H1 (cell line): ENCODE measurements around the gene MRPS30. TPM values are rescaled to one million over a fixed set of nuclear protein-coding genes. Genes with fewer than 3 reads are reported as not detected.

Experiments
- CTCF ChIA-PET: fragments of 300-600 bp; sonication (Branson Sonifier 250); formaldehyde crosslinking; loops from one replicate; lab custom pipeline; 2021; ENCODE audit not compliant: partially characterized antibody; lab: Charles Lee
- POLR2A ChIA-PET: fragments of 300-600 bp; sonication (Branson Sonifier 250); formaldehyde crosslinking; loops from one replicate; lab custom pipeline; 2021; ENCODE audit warnings: inconsistent platforms; ENCODE audit not compliant: partially characterized antibody; lab: Charles Lee
- DNase-seq, 2 experiments: peaks; one replicate each; pipeline versions ENCODE4 v3.0.0 to v3.0.0-alpha.2; 2010 to 2022; ENCODE audit warnings: low spot score in 2 of 2, low read depth in 1 of 2, mixed read lengths in 1 of 2
- FAIRE-seq: peaks from 2 replicates; lab custom pipeline; 2011; peaks lifted over from hg19 to GRCh38; lab: Jason Lieb, UNC
- H2AFZ ChIP-seq: 2 replicates; pipeline ENCODE4 v1.8.1; 2012; ENCODE audit warnings: low read length, inconsistent platforms
- H2AK5ac ChIP-seq: 2 replicates; pipeline ENCODE4 v1.6.1; 2013; ENCODE audit warnings: low read depth, low read length
- H2BK120ac ChIP-seq: replicated peaks from 2 replicates; pipeline ENCODE3; 2013; ENCODE audit warnings: low read depth, low read length, inconsistent platforms
- H2BK12ac ChIP-seq: 2 replicates; pipeline ENCODE4 v1.6.1; 2013; ENCODE audit warnings: low read depth, low read length
- H2BK15ac ChIP-seq: 2 replicates; pipeline ENCODE4 v1.6.1; 2013; ENCODE audit warnings: low read length
- H2BK20ac ChIP-seq: 2 replicates; pipeline ENCODE4 v1.6.1; 2013; ENCODE audit warnings: low read length
- H2BK5ac ChIP-seq: 2 replicates; pipeline ENCODE4 v1.6.1; 2013; ENCODE audit warnings: low read depth, low read length
- H3K14ac ChIP-seq: 2 replicates; pipeline ENCODE4 v1.6.1; 2013; ENCODE audit warnings: inconsistent platforms; ENCODE audit not compliant: insufficient read length
- H3K18ac ChIP-seq: 2 replicates; pipeline ENCODE4 v1.6.1; 2013; ENCODE audit warnings: low read length; ENCODE audit errors: extremely low read depth
- H3K23ac ChIP-seq: 2 replicates; pipeline ENCODE4 v1.6.1; 2013; ENCODE audit warnings: inconsistent platforms; ENCODE audit not compliant: insufficient read length
- H3K23me2 ChIP-seq: 2 replicates; pipeline ENCODE4 v1.6.1; 2013; ENCODE audit warnings: low read depth, low read length
- H3K27ac ChIP-seq: 2 replicates; pipeline ENCODE4 v1.6.1; 2011; ENCODE audit warnings: low read depth, low read length, inconsistent platforms
- H3K27me3 ChIP-seq, 4 experiments: replicated peaks in 1 of 4; 1 replicate in 1 of 4; 2 replicates in 3 of 4; pipeline versions ENCODE4 v1.6.1 to v1.8.1; 2011 to 2013; ENCODE audit warnings: low read length in 3 of 4, mild to moderate bottlenecking in 3 of 4, inconsistent platforms in 2 of 4, mixed read lengths in 2 of 4, moderate library complexity in 1 of 4; ENCODE audit not compliant: control insufficient read depth in 3 of 4, insufficient read depth in 3 of 4; ENCODE audit errors: extremely low read depth in 1 of 4
- H3K36me3 ChIP-seq, 4 experiments: 2 replicates each; pipeline versions ENCODE4 v1.6.1 to v1.8.1; 2011 to 2013; ENCODE audit warnings: mild to moderate bottlenecking in 4 of 4, low read length in 3 of 4, moderate library complexity in 2 of 4, control low read depth in 1 of 4, inconsistent platforms in 1 of 4; ENCODE audit not compliant: insufficient read depth in 4 of 4, control insufficient read depth in 2 of 4
- H3K4ac ChIP-seq: replicated peaks from 2 replicates; pipeline ENCODE3; 2013; ENCODE audit warnings: low read length, low read depth, mixed read lengths, inconsistent platforms; ENCODE audit not compliant: insufficient read length
- H3K4me1 ChIP-seq, 4 experiments: replicated peaks in 1 of 4; 1 replicate in 1 of 4; 2 replicates in 3 of 4; pipeline versions ENCODE4 v1.6.1 to v1.8.1; 2011 to 2013; ENCODE audit warnings: low read length in 3 of 4, inconsistent platforms in 2 of 4, mixed read lengths in 1 of 4; ENCODE audit not compliant: insufficient read depth in 4 of 4, control insufficient read depth in 3 of 4
- H3K4me2 ChIP-seq, 2 experiments: 2 replicates each; pipeline versions ENCODE4 v1.6.1 to v1.8.1; 2011 to 2013; ENCODE audit warnings: low read depth in 2 of 2, low read length in 2 of 2, control low read depth in 1 of 2, inconsistent platforms in 1 of 2, mild to moderate bottlenecking in 1 of 2; ENCODE audit not compliant: insufficient read depth in 1 of 2
- H3K4me3 ChIP-seq, 4 experiments: fragments of 200-600, 300-600 bp in 1 of 4; sonication (generic), shearing (Covaris generic), sonication (Bioruptor Twin) in 1 of 4; 2 replicates each; pipeline versions ENCODE4 v1.5.1 to v1.8.1; 2011 to 2016; ENCODE audit warnings: low read length in 4 of 4, low read depth in 3 of 4, control low read depth in 2 of 4, inconsistent platforms in 2 of 4, mild to moderate bottlenecking in 2 of 4, mixed read lengths in 1 of 4, moderate library complexity in 1 of 4; ENCODE audit not compliant: insufficient read depth in 2 of 4; ENCODE audit errors: extremely low read depth in 1 of 4
- H3K56ac ChIP-seq: replicated peaks from 2 replicates; pipeline ENCODE3; 2013; ENCODE audit warnings: low read depth, mild to moderate bottlenecking, mixed read lengths, low read length, inconsistent platforms; ENCODE audit not compliant: insufficient read length
- H3K79me1 ChIP-seq: 2 replicates; pipeline ENCODE4 v1.6.1; 2013; ENCODE audit warnings: low read depth, low read length, control low read depth
- H3K79me2 ChIP-seq, 2 experiments: 2 replicates each; pipeline versions ENCODE4 v1.6.1 to v1.8.1; 2012 to 2013; ENCODE audit warnings: low read length in 2 of 2, mild to moderate bottlenecking in 2 of 2, inconsistent platforms in 1 of 2; ENCODE audit not compliant: insufficient read depth in 2 of 2, control insufficient read depth in 1 of 2
- H3K9ac ChIP-seq, 4 experiments: replicated peaks in 1 of 4; 1 replicate in 1 of 4; 2 replicates in 3 of 4; pipeline versions ENCODE4 v1.6.1 to v1.8.1; 2011 to 2013; ENCODE audit warnings: low read depth in 3 of 4, low read length in 3 of 4, control low read depth in 2 of 4, mild to moderate bottlenecking in 2 of 4, moderate library complexity in 2 of 4, inconsistent platforms in 1 of 4; ENCODE audit errors: extremely low read depth in 1 of 4
- H3K9me3 ChIP-seq, 2 experiments: 2 replicates each; pipeline versions ENCODE4 v1.6.1 to v1.8.1; 2012 to 2013; ENCODE audit warnings: mild to moderate bottlenecking in 2 of 2, moderate library complexity in 2 of 2, control low read depth in 1 of 2, inconsistent platforms in 1 of 2, low read depth in 1 of 2, low read length in 1 of 2, mixed read lengths in 1 of 2; ENCODE audit not compliant: insufficient read depth in 2 of 2
- H4K20me1 ChIP-seq, 2 experiments: replicated peaks in 1 of 2; 2 replicates each; pipeline versions ENCODE3 to v1.8.1; 2011 to 2013; ENCODE audit warnings: inconsistent platforms in 2 of 2, low read length in 2 of 2, mild to moderate bottlenecking in 1 of 2; ENCODE audit not compliant: insufficient read depth in 2 of 2, control insufficient read depth in 1 of 2
- H4K5ac ChIP-seq: 2 replicates; pipeline ENCODE4 v1.6.1; 2013; ENCODE audit warnings: low read length, low read depth, mixed read lengths, inconsistent platforms; ENCODE audit not compliant: insufficient read length
- H4K8ac ChIP-seq: 2 replicates; pipeline ENCODE4 v1.8.0; 2013; ENCODE audit warnings: mild to moderate bottlenecking, moderate library complexity, low read length, inconsistent platforms; ENCODE audit not compliant: insufficient read depth; ENCODE audit errors: extremely low read depth
- H4K91ac ChIP-seq: replicated peaks from 2 replicates; pipeline ENCODE3; 2013; ENCODE audit warnings: low read length, mixed read lengths, inconsistent platforms; ENCODE audit not compliant: insufficient read length
- EGR1 ChIP-seq: IDR thresholded peaks from 2 replicates; pipeline ENCODE4 v1.6.1; 2011; ENCODE audit warnings: low read depth, low read length, borderline replicate concordance
- GTF2F1 ChIP-seq: IDR thresholded peaks from 2 replicates; pipeline ENCODE4 v1.6.1; 2012; ENCODE audit warnings: low read depth, low read length, improper control_type of control experiment, borderline replicate concordance
- RAD21 ChIP-seq, 2 experiments: IDR thresholded peaks in 1 of 2; conservative IDR thresholded peaks in 1 of 2; 2 replicates each; pipeline ENCODE4 v1.6.1; 2011; ENCODE audit warnings: low read depth in 2 of 2, low read length in 2 of 2, improper control_type of control experiment in 1 of 2, inconsistent platforms in 1 of 2, mild to moderate bottlenecking in 1 of 2, moderate library complexity in 1 of 2
- RXRA ChIP-seq: IDR thresholded peaks from 2 replicates; pipeline ENCODE4 v1.6.1; 2011; ENCODE audit warnings: low read depth, mild to moderate bottlenecking, low read length, moderate library complexity; ENCODE audit not compliant: insufficient read depth
- TEAD4 ChIP-seq: IDR thresholded peaks from 2 replicates; pipeline ENCODE4 v1.6.1; 2012; ENCODE audit warnings: low read depth, low read length, inconsistent platforms, mixed read lengths
- USF2 ChIP-seq: IDR thresholded peaks from 2 replicates; pipeline ENCODE4 v1.6.1; 2011; ENCODE audit warnings: low read length, improper control_type of control experiment
- WGBS, 2 experiments: shearing (Covaris generic) in 1 of 2; methylation state at CpG; one replicate each; pipeline versions ENCODE4 v1.1.6 to v1.1.7; 2013 to 2015; ENCODE audit warnings: low lambda C conversion rate in 2 of 2, mixed read lengths in 2 of 2, inconsistent platforms in 1 of 2, low coverage in 1 of 2, missing lambda C conversion rate in 1 of 2; ENCODE audit not compliant: insufficient replicate concordance in 2 of 2, insufficient coverage in 1 of 2, insufficient read length in 1 of 2; ENCODE audit errors: extremely low coverage in 1 of 2, missing lambda C conversion rate in 1 of 2; 5-methylcytosine and 5-hydroxymethylcytosine counted together
- polyA plus RNA-seq, 7 experiments: library from polyadenylated mRNA; depleted of rRNA in 3 of 7; stranded (reverse) in 5 of 7; unstranded in 2 of 7; fragments of >200 nt in 5 of 7; fragments of 200-250 nt in 2 of 7; gene quantifications; 1 replicate in 5 of 7; 2 replicates in 1 of 7; 4 replicates in 1 of 7; pipeline versions ENCODE4 v1.2.1 to v1.2.3, GENCODE V29; 2011 to 2013; ENCODE audit warnings: missing spikeins in 2 of 7, mixed read lengths in 2 of 7
- total RNA-seq: library from RNA; stranded (reverse); fragmentation: NEBNext Ultra II Directional; extraction: Animal tissue kit (Norgen Biotek cat#: 25700); gene quantifications from 2 replicates; pipeline ENCODE4 v1.2.1, GENCODE V29; 2021

MRPS30 gene
- total and polyA plus RNA-seq, 2 of the 8 experiments (the other 6 are each of a cell fraction or from before 2014, with no cell fraction given): 61.9 to 85.2 TPM

GRCh38 chr5:44797841-44798240 is 10.9 kb upstream of the MRPS30 start:
- Histone ChIP-seq H4K20me1 (no peaks in the 10 kb centered on the region), H3K36me3 (peaks cover 0 to 10% (median 1%) of the 10 kb centered on the region in 4 experiments; a peak in 4 of 8 replicates), H3K14ac (no peak overlapping the region), H3K23me2 (no peaks in the 10 kb centered on the region), H3K27ac (no peak overlapping the region), H3K9me3 (peaks cover 40 to 50% of the 10 kb centered on the region in 2 experiments), H3K56ac (no peak overlapping the region), H3K27me3 (no peaks in the 10 kb centered on the region), H2BK5ac (no peak overlapping the region), H2BK120ac (no peak overlapping the region), H3K18ac (no peak overlapping the region), H3K9ac (no peak overlapping the region), H3K79me1 (no peaks in the 10 kb centered on the region), H3K4ac (no peak overlapping the region), H3K79me2 (no peaks in the 10 kb centered on the region; a peak in 1 of 4 replicates), H2BK15ac (no peak overlapping the region), H3K4me2 (no peak overlapping the region), H4K91ac (no peak overlapping the region), H3K23ac (no peak overlapping the region), H3K4me3 (no peak overlapping the region), H2BK12ac (no peak overlapping the region), H2AK5ac (no peak overlapping the region), H4K8ac (no peak overlapping the region), H4K5ac (no peak overlapping the region), H2AFZ (no peak overlapping the region), H2BK20ac (no peak overlapping the region), H3K4me1 (no peaks in the 10 kb centered on the region)
- DNase-seq: no peak
- WGBS, 2 experiments: 93% methylated on average over 3 of the region's 3 CpGs; no CpG with 5 or more reads in 1 of the 2 experiments
- POLR2A ChIA-PET: no interaction called here
- FAIRE-seq: no peak
- CTCF ChIA-PET: no interaction called here
- TF ChIP-seq RXRA (no peak), GTF2F1 (no peak), USF2 (no peak), TEAD4 (no peak), EGR1 (no peak), RAD21 (IDR thresholded peaks at IDR 0.05 in 1 of 2, conservative IDR thresholded peaks at IDR 0.05 in 1 of 2; ENCODE audit: low read depth in 2 of 2, low read length in 2 of 2) (no peak)
